NCI-H2081 treated with DMSO at 0.1 percent for 48 hours (cell line): ENCODE measurements around the gene BTG3.

Source experiments
- DNase-seq: peaks from one replicate; lab custom pipeline; 2025; lab: John Stamatoyannopoulos, UW

BTG3 gene, protein sequence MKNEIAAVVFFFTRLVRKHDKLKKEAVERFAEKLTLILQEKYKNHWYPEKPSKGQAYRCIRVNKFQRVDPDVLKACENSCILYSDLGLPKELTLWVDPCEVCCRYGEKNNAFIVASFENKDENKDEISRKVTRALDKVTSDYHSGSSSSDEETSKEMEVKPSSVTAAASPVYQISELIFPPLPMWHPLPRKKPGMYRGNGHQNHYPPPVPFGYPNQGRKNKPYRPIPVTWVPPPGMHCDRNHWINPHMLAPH

DNA sequence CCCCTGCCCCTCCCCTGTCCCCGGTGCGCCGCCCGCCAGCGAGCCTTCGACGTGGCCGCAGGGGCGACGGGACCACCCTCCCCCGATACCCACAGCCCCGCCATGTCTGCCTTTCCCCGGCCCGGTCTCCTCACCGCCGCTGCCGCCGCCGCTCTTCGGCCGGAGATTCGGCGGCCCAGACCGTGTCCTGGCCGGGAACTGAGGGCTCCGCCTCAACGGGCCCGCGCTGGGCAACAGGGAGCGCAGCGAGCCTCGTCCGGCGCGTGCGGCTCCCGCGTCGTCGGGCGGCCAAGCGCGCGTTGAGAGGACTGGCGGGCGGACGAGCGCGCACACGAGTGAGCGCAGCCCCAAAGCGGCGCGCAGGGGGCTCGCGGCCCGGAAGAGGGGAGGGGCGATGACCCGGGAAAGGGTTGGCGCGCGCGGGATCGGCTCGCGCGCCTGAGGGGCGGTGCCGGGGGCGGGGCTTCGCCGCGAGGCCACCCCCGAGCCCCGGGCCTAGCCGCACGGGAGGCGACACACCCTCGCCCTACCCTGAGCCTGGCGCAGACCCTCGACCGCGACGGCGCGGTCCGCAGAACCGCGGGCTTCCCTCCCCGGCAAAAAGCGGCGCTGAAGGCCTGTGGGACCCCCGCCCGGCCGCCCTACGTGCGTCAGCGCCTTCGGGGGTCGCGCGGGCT, at the start of gene BTG3:
BTG3 (minus strand) TSS at position 337 of the 677 bp plus-strand sequence. CDS start 3,757 bp downstream, outside the sequence.
- DNase-seq = no peak

DNA sequence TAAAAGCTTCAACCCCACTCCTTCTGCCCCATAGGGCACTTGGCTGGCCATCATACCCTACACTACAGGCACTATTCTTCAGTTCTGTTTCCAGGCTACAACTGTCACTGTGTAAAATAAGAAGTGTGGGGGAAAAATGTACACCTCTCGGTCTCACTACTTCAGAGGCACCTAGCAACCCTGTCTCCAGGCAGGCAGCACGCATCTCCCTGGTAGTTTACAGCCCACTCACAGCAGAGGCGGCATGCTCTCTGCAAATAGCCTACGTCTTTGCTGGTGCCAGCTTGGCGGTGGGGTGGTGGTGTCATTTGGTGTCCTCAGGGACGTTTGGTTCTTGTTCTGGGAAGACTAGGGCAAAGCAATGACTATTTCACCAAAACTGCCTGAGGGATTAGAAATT, 48.2 kb upstream of the BTG3 start:
- DNase-seq = no peak

DNA sequence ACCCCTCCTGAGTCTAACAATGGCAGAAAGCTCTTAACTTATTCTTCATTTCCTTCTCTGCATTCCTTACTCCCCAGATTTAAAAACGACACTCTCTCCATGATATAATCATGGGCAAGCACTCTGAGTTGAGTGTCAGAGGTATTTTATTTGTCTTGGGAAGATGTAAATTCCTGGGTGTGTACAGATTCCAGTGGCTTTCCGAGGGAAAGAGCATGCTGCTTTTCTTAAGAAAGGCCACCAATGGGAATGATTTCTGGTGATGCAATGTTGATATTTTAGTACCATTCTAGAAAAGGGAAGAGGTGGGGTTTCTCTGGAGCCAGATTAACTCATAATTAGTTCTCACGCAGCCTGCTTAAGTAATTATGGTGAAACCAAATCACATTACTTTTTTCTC, 47.8 kb upstream of the BTG3 start:
- DNase-seq = no peak

DNA sequence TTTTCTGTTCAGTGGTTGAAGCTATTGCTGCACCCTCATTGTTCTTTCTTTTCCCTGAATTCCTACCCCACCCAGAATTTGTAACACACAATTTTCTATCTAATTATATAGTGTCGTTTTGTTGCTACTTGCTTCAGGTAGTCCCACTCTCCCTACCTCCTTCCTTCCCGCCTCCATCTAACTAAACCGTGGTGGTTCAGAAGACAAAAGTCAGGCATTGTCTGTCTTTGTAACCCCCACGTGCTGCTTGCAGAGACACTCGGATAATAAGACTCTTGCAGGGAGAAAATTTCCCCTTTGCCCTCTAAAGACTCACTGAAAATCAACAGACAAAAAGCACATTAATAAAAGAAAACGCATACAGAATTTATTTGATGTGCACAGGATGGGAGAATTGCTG, 46.2 kb upstream of the BTG3 start:
- DNase-seq = no peak

DNA sequence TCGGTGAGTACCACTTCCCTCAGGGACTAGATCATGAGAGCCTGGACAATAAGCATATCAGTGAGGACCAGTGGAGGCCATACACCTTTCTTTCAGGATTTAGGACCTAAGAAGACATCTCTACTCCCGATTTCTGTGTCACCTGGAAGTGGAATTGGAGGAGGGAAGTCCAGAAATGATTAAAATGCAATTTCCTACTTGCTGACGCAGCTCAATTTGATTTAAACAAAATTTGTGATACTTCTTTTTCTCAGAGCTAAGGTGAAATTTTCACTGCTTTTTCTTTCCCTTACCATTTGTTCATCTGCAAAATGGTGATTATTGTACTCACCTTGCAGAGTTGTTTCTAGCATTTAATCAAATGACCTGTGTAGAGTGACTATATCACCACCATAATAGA, 38.8 kb upstream of the BTG3 start:
- no peak for DNase-seq

DNA sequence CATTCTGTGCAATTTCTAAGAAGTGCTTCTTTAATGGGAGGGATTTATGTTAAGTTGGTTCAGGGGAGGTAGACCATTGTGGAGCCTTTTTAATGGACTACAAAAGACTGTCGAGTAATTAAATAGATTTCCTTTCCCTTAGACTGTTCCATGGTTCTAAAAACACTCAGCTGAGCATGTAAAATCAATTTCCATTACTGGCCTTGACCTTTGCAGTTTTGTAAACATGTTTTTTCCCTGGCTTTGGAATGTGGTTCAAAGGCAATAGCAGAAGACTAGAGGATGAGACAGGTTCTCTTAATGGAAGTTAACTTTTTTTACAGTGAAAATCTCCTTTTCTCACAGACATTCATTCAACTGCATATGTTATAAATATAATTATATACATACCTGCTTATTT, 37.6 kb upstream of the BTG3 start:
- DNase-seq = no peak

DNA sequence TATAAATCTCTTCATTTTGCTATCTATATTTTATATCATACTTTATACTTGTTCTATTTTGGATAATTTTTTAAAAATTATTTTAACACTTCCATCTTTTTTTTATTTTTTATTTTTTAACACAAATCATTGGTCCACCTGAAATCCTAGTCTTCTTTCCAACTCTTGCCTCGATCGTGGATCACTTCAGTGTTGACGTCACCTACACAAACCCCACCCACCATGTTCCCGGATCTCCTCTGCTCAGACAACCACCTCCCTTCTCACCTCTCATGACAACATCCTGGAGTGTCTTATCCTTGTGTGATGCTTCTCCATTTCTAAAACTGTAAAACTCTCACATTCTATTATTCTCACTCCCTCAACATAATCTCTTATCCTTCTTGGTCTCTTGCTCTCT, 34.1 kb upstream of the BTG3 start:
- no peak for DNase-seq

DNA sequence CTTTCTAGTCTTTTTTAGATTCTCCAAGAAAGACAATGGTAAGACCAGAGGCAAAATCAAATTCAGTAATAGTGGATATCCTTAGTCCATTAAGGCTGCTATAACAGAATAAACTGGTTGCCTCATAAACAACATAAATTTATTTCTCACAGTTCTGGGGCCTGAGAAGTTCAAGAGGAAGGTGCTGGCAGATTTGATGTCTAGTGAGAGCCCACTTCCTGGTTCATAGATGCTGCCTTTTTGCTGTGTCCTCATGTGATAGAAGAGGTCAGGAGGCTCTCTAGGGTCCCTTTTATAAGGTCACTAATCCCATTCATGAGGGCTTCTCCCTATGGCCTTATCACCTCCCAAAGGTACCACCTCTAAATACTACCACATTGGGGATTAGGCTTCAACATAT, 31.5 kb upstream of the BTG3 start:
- no peak for DNase-seq

DNA sequence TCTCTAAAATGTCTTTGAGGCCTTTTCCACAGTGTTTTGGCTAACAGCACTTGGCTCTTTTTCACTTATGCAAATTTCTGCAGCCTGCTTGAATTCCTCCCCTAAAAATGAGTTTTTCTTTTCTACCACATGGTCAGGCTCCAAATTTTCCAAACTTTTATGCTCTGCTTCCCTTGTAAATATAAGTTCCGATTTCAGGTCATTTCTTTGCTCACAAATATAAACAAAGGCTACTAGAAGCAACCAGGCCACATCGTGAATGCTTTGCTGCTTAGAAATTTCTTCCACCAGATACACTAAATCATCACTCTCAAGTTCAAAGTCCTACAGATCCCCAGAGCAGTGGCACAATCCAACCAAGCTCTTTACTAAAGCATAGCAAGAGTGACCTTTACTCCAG, 28.1 kb upstream of the BTG3 start:
- DNase-seq = no peak

DNA sequence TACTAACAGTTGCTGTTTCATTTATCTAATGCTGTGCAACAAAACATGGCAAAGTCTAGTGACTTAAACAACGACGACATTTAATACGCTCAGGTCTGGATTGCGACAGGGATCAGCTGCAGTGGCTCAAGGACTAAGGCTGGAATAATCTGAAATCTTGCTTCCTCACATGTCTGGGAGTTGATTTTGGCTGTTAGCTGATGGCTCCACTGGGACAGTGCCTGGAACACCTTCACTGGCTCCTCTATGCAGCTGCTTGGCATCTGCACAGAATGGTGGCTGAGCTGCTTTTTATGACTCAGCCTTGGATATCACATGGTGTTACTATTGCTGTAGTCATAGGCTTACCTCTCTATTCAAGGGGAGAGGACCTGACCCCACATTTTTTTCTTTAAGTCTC, 24.0 kb upstream of the BTG3 start:
- DNase-seq = no peak

DNA sequence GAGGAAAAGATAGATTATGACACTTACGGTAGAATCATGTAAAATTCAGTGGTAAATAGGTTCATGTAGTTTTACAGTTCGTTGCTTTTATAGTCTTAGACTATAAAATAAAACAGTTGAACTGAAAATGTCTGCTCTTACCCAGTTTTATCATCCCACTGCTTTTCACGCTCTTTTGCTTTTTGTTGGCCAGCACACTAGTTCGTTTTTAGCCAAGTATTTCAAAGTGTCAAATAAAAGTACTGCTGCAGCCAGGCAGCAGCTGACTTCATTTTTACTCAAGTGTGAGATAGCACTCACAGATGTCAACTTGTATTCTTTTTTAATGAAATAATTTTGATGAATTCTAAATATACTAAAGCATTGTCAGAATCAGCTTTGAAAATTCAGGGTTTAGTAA, 18.5 kb upstream of the BTG3 start:
- DNase-seq = no peak

DNA sequence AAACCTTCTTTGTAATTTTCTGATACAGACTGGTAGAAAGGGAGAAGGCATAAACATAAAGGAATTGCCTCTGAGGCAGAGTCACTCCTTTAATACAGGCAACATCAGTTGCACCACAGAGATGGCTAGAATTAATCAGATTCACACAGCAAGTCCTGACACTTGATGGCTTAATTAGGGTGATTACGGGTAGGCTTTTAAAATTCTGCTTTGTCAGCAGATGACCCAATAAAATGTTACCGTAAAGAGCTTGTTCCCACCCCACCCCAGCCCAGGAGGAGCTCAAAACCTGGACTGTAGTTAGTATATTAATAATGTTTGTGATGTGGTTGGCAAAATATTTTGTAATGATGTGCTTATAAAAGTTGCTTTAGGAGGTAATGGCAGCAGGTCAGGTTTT, 9.3 kb upstream of the BTG3 start:
- DNase-seq = no peak

DNA sequence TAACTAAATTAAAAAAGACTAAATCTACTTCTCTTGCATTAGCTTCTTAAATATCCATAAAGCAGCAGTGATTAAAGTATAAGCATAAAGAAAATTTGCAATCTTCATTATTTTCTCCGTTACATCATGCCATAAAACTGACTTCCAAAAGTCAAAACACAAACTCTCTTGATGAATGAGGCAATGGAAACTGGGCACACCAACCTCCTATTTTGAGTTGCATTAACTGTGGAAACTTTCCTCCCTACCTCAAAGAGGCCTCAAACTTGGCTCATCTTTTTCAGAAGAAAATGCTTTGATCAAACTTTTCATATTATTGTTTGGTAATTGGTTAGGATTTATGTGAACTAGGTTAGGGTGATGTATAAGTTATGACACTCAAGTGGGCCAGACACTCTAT, 4.1 kb upstream of the BTG3 start:
- no peak for DNase-seq

DNA sequence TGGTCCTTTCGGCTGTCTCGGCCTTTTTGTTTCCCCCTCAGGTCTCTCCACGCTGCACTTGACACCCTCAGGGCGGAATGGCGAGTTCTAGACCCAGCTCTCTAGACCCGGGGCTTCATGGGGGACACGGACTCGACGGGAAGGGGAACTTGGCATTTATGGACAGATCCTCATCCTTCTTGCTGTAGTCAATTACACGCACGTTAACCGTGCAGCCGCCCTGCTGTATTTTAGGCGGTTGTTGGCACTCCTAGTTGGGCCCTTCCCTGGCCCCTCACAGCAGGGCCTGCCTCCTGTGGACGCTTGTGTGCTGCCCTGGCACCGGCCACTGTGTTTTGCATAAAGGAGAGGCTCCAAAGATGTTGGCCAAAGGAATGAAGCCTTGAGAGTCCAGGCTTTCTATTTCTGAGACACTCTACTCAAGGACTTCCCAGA, 558 bp upstream of the BTG3 start:
- no peak for DNase-seq

DNA sequence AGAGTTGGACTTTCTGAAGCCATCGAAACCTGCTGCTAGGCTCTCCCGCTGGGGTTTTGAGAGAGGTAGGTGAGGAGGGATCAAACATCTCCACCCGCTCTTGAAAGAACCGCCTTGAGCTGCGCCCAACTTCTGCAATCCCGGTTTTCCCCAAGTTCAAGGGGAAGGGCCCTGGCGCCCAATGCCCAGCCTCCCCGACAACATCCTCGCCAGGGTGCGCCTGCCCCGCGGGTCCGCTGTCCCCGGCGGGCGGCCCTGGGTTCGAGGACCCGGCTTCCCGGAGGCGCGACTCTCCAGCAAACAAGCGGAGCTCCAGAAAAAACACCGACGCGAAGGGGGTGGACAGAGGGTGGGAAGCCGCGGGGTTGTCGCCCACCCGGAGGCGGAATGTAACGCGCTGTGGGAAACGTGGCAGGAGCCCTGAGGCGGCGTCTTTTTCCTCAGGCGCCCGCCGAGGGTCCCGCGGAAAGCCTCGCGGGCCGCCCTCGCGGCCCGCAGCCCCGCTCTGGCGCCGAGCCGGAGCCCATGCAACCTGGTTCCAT, 607 bp downstream of the BTG3 start:
- no peak for DNase-seq

DNA sequence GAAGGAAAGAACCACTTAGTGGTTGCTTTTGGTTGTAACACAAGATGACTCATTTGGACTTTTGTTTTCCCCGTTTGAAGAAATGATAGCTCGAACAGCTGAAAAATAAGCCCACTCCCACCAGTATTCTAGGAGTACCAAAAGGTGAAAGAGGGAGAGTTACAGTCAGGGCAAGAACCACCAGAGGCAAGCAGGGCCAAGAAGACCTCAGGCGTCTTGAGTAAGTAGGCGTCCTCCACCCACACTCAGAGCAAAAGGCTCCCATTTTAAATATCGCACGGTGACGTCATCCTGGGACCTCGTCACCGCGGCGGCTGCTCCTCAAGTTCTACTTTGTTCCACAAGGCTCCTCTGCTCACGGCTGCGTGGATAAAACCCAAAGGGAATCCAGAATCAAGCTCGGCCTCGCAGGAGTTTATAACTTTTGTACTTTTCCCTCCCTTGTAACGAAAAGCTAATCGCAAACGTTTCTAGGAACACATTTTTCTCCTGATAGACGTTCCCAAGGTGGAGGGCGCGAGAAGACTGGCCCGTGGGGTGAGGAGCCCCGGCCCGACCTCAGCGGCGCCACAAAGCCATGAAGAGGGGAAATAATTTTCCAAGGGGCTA, 1.2 kb downstream of the BTG3 start:
- no peak for DNase-seq

DNA sequence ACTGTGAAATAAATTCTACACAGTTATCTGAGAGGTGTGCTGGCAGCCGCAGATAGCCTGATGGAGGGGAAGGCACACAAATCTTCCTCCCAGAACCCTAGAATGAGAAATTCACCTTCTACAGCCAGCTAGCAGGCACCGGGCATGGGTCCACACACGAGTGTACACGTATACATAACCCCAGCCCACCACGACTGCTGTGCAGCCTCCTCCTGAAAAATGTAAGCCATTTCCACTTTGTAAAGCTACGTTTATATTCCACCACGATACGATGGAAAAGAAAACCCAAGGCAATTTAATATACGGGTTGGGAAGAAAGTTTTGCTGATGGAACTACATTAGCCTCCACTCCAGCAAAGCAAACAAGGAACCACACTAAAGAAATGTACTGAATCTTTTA, 1.8 kb downstream of the BTG3 start:
- DNase-seq = no peak

DNA sequence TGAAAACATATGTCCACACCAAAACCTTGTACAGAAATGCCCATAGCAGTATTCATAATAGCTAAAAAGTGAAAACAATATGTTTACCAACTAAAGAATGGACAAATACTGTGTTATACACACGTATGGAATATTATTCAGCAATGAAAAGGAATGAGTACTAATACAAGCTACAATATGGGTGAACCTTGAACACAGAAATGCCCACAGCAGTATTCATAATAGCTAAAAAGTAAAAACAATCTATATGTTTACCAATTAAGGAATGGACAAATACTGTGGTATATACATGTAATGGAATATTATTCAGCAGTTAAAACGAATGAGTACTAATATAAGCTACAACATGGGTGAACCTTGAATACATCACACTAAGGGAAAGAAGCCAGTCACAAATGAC, 3.0 kb downstream of the BTG3 start:
- no peak for DNase-seq

DNA sequence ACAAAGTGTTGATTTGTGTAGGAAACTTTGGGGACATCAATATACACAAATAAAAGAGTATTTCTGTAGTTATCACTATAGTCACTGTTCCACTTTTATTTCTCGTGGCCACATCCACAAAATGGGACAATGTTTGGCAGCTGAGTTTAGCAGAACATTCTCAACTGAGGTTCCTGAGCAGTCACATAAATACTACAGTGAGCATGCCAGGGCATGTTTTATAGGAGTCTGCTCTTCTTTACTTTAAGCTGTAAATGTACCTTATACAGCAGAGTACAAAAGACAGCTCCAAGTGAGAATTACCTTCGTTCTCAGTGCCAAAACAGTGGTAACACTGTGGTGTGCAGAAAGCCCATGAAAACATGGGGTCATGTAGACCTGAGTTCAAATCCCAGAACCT, 5.0 kb downstream of the BTG3 start:
- no peak for DNase-seq

DNA sequence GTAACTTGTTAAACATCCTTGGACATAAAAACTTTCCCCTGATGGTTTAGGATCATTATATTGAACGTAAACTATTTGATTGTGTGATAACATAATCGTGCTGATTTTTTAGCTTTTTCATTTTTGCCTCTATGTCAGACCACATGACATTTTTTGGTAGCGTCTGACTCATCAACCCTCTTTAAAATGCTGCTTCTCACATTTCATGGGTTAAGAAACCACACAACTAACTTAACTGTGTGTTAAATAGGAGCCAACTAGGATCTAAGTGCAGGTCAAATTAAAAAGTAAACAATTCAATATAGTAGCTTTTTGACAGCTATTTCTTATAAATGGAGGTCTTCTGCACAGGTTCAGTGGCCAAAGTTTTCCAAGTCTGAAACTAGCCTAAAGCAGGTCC, 9.8 kb downstream of the BTG3 start:
- no peak for DNase-seq

DNA sequence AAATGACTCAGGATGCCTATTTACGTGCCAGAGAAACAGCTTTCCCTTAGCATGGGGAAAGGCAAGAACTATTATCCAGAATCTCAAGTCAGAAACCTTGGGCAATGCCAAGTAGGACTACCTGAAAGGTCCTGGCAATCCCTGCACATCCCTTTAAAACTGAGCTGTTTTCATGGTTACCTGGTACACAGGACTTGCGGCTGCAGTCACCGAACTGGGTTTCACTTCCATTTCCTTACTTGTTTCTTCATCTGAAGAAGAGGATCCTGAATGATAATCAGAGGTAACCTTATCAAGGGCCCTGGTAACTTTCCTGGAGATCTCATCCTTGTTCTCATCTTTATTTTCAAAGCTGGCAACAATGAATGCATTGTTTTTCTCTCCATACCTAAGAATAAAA, 14.3 kb downstream of the BTG3 start:
- no peak for DNase-seq

DNA sequence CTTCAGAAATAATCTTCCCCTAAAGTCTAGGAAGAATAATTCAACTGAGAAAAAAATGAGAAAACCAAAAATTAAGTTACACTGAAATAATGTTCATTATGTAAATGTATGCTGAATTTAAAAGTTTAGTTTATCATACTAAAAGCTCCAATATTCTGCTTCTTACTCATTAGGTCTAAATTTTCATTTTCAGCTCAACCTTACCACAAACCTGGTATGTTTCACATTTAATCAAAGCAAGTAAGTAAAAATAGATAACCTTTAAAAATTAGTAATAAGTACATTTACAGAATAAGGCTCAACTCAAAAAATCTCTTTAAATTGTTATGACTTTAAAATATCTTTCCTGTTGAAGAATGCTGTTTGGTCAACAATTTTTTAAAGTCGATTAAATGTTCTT, 15.0 kb downstream of the BTG3 start:
- no peak for DNase-seq

DNA sequence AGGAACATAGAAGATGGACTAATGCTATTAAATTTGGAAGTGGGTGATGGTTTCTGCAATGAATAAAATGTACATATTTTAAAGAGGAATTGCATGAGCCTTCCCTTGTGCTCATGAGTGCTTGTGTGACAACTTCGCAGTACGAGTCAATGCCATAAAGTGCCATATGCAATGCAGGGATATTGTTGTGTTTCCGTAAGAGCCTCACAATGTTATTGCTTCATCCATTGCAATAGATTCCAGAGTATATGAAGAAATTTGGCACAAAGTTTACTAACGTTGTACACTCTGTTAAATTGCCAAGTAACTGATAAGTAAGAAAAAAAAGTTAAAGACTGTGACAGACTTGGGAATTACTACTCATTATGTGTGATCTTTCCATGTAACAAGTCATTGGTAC, 22.3 kb downstream of the BTG3 start:
- no peak for DNase-seq
